ENCODE results near the gene PAK5. TPM values are rescaled to one million over a fixed set of nuclear protein-coding genes. Genes with fewer than 3 reads are reported as not detected.
A peak's percentile ranks its signal among the peaks of the same experiment; 100 is the strongest.

The PAK5 gene
- total and polyA plus RNA-seq, 2 donors (not counting 1 experiment from before 2014, with no cell fraction given) = not detected

DNA sequence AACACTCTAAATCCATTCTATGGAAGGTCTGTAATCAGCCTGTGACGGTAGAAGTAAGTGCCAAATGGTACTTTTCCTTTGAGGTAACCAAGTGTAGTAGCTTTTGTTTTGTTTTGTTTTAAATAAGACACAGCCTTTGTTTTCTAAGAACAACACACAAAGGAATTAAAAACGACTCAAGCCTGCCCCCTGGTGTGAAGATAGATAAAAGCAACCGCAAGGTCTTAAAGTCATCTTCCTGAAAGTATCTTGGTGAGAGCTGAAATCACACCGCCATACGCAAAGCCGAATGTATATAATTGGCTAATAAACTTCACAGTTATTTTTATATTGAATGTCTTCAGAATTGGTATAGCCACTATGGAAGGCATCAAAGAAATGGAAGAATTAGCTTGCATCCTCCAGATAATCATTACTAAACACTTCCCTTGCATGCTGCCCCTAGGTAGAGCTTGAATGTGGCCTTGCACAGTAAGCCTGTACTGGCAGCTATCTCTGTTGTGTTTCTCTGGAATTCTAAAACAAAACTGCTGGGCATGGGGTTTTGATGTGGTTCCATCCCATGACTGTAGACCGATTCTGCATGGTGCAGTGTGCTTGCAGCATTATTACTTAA lies 228.9 kb downstream of the PAK5 start:
- Histone ChIP-seq H4K20me1 (ENCODE audit: control insufficient read depth, extremely low read depth, insufficient read depth, low read length) (no peaks in the 10 kb centered on the region), H3K9me3 (ENCODE audit: control insufficient read depth, insufficient read depth, low read depth, low read length) (no peaks in the 10 kb centered on the region), H3K27ac (ENCODE audit: insufficient read depth, low read length) (no peak overlapping the region), H3K9ac (ENCODE audit: insufficient read depth, low read length) (no peak overlapping the region), H3K4me1 (ENCODE audit: control insufficient read depth, extremely low read depth, insufficient read depth, low read length) (no peaks in the 10 kb centered on the region), H3K27me3 (ENCODE audit: control insufficient read depth, insufficient read depth, low read length) (no peaks in the 10 kb centered on the region), H3K4me3 (replicated peaks in 1 of 4; ENCODE audit: control extremely low read depth in 1 of 4, insufficient read depth in 1 of 4, low read depth in 3 of 4, low read length in 4 of 4) (no peak overlapping the region), H3K79me2 (ENCODE audit: control insufficient read depth, insufficient read depth, low read length) (no peaks in the 10 kb centered on the region), H3K4me2 (ENCODE audit: extremely low read depth, insufficient read depth, low read length) (no peak overlapping the region), H3K36me3 (ENCODE audit: control insufficient read depth, insufficient read depth, low read length) (no peaks in the 10 kb centered on the region), H2AFZ (ENCODE audit: low read length) (no peak overlapping the region)
- TF ChIP-seq EZH2 (IDR thresholded peaks at IDR 0.05; ENCODE audit: low read length, missing control alignments) = no peak
- TF ChIP-seq, protein P1, sequence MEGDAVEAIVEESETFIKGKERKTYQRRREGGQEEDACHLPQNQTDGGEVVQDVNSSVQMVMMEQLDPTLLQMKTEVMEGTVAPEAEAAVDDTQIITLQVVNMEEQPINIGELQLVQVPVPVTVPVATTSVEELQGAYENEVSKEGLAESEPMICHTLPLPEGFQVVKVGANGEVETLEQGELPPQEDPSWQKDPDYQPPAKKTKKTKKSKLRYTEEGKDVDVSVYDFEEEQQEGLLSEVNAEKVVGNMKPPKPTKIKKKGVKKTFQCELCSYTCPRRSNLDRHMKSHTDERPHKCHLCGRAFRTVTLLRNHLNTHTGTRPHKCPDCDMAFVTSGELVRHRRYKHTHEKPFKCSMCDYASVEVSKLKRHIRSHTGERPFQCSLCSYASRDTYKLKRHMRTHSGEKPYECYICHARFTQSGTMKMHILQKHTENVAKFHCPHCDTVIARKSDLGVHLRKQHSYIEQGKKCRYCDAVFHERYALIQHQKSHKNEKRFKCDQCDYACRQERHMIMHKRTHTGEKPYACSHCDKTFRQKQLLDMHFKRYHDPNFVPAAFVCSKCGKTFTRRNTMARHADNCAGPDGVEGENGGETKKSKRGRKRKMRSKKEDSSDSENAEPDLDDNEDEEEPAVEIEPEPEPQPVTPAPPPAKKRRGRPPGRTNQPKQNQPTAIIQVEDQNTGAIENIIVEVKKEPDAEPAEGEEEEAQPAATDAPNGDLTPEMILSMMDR (conservative IDR thresholded peaks at IDR 0.05 in 1 of 2, IDR thresholded peaks at IDR 0.05 in 1 of 2; ENCODE audit: low read depth in 1 of 2, low read length in 2 of 2) = peak; percentile 55 to 63
- peak; percentile 47 to 82 for DNase-seq (ENCODE audit: low read depth in 2 of 2)

DNA sequence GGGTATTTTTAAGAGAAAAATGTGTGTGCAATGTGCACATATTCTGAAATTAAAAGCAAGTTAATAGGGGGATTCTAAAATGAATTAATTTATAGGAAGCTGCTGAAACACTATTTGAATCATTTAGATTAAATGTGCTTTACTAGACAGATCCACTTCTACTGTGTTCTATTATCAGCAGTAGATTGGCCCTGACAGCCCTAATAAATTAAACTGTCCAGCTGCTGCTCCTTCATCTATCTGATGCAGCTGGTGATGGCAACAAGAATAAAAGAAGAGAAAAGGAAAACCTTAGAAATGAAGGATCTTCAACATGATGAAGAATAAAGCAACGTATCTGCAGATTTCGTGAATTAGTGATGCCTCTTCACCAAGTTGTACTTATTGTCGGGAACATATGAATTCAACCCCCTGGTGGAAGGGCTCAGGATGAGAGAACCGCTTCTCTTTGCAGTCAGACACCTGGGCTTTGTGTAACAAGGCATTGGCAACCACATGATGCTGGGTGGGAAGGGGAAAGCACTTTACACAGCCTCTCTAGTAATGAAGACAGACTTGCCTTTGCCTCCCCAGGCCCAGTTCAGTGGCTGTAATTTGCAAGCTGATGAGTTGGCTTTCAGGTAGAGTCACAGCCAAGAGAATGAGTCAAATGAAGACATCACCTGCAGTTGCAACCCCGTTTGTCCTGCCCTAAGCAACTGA lies 230.1 kb downstream of the PAK5 start:
- Histone ChIP-seq H2AFZ (ENCODE audit: low read length) (no peak overlapping the region), H3K4me1 (ENCODE audit: control insufficient read depth, extremely low read depth, insufficient read depth, low read length) (no peaks in the 10 kb centered on the region), H4K20me1 (ENCODE audit: control insufficient read depth, extremely low read depth, insufficient read depth, low read length) (no peaks in the 10 kb centered on the region), H3K4me3 (replicated peaks in 1 of 4; ENCODE audit: control extremely low read depth in 1 of 4, insufficient read depth in 1 of 4, low read depth in 3 of 4, low read length in 4 of 4) (no peak overlapping the region), H3K27me3 (ENCODE audit: control insufficient read depth, insufficient read depth, low read length) (no peaks in the 10 kb centered on the region), H3K9ac (ENCODE audit: insufficient read depth, low read length) (no peak overlapping the region), H3K27ac (ENCODE audit: insufficient read depth, low read length) (no peak overlapping the region), H3K4me2 (ENCODE audit: extremely low read depth, insufficient read depth, low read length) (no peak overlapping the region), H3K79me2 (ENCODE audit: control insufficient read depth, insufficient read depth, low read length) (no peaks in the 10 kb centered on the region), H3K36me3 (ENCODE audit: control insufficient read depth, insufficient read depth, low read length) (no peaks in the 10 kb centered on the region), H3K9me3 (ENCODE audit: control insufficient read depth, insufficient read depth, low read depth, low read length) (no peaks in the 10 kb centered on the region)
- TF ChIP-seq, protein P1 (conservative IDR thresholded peaks at IDR 0.05 in 1 of 2, IDR thresholded peaks at IDR 0.05 in 1 of 2; ENCODE audit: low read depth in 1 of 2, low read length in 2 of 2) = no peak
- DNase-seq (ENCODE audit: low read depth in 2 of 2) = no peak

DNA sequence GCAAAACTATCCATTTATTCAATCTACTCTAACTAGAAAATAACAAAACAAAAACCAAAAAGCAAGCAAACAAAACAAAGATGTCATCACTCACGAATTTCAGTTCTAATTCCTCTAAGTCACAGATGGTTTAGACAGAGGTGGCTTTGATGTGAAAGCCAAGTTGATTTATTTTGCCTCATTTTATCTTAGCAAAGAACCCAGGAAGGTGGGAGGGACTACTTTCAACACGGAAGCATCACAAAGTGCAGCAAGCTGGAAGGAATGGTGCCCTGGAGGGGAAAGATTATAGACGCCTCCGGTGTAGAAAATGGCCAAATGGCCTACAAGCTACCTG lies 236.1 kb downstream of the PAK5 start:
- no peak overlapping the region for H3K27ac ChIP-seq (ENCODE audit: insufficient read depth, low read length)
- H2AFZ ChIP-seq (ENCODE audit: low read length) = no peak overlapping the region
- no peaks in the 10 kb centered on the region for H3K79me2 ChIP-seq (ENCODE audit: control insufficient read depth, insufficient read depth, low read length)
- H3K4me3 ChIP-seq (replicated peaks in 1 of 4; ENCODE audit: control extremely low read depth in 1 of 4, insufficient read depth in 1 of 4, low read depth in 3 of 4, low read length in 4 of 4) = no peak overlapping the region
- H3K36me3 ChIP-seq (ENCODE audit: control insufficient read depth, insufficient read depth, low read length) = no peaks in the 10 kb centered on the region
- no peak for DNase-seq (ENCODE audit: low read depth in 2 of 2)
- H3K9me3 ChIP-seq (ENCODE audit: control insufficient read depth, insufficient read depth, low read depth, low read length) = no peaks in the 10 kb centered on the region
- TF ChIP-seq, protein P1 (conservative IDR thresholded peaks at IDR 0.05 in 1 of 2, IDR thresholded peaks at IDR 0.05 in 1 of 2; ENCODE audit: low read depth in 1 of 2, low read length in 2 of 2) = no peak
- TF ChIP-seq EZH2 (IDR thresholded peaks at IDR 0.05; ENCODE audit: low read length, missing control alignments) = no peak
- H4K20me1 ChIP-seq (ENCODE audit: control insufficient read depth, extremely low read depth, insufficient read depth, low read length) = no peaks in the 10 kb centered on the region
- H3K4me1 ChIP-seq (ENCODE audit: control insufficient read depth, extremely low read depth, insufficient read depth, low read length) = no peaks in the 10 kb centered on the region
- no peaks in the 10 kb centered on the region for H3K27me3 ChIP-seq (ENCODE audit: control insufficient read depth, insufficient read depth, low read length)
- no peak overlapping the region for H3K9ac ChIP-seq (ENCODE audit: insufficient read depth, low read length)
- no peak overlapping the region for H3K4me2 ChIP-seq (ENCODE audit: extremely low read depth, insufficient read depth, low read length)
